PC-9 (cell line): ENCODE data around the gene ELN. TPM values are rescaled to one million over a fixed set of nuclear protein-coding genes. Genes with fewer than 3 reads are reported as not detected.
"Not testable (repeated sequence)": the region's sequence is repeated elsewhere in the genome, so short reads cannot be mapped to it uniquely, and the experiment has no call there.

Experiments
- Bru-seq: library from RNA; stranded (reverse); fragments of 400-500 nt; gene quantifications from one replicate; lab custom pipeline; 2021; lab: Mats Ljungman, UMichigan
- BruChase-seq, 2 experiments: library from RNA; stranded (reverse); fragments of 400-500 nt; gene quantifications; one replicate each; lab custom pipeline; 2021; lab: Mats Ljungman, UMichigan
- BruUV-seq: library from RNA; stranded (reverse); fragments of 400-500 nt; replicated peaks from 2 replicates; lab custom pipeline; 2021; lab: Mats Ljungman, UMichigan
- CTCF ChIA-PET: fragments of 300-600 bp; sonication (Branson Sonifier 250); formaldehyde crosslinking; loops from one replicate; lab custom pipeline; 2022; ENCODE audit warnings: antibody characterized with exemption; lab: Charles Lee
- POLR2A ChIA-PET: fragments of 300-600 bp; sonication (Branson Sonifier 250); formaldehyde crosslinking; loops from one replicate; lab custom pipeline; 2022; ENCODE audit warnings: antibody characterized with exemption; ENCODE audit not compliant: unreplicated experiment; lab: Charles Lee
- DNase-seq, 2 experiments: peaks; one replicate each; pipeline versions ENCODE4 v3.0.0 to v3.0.0-alpha.2; 2015 to 2022; ENCODE audit warnings: mixed read lengths in 1 of 2
- H2AFZ ChIP-seq: fragments of 200-600 bp; sonication (generic); 2 replicates; pipeline ENCODE4 v1.8.1; 2017; ENCODE audit warnings: antibody characterized with exemption
- H3F3A ChIP-seq: fragments of 200-600 bp; sonication (generic); 2 replicates; pipeline ENCODE4 v1.8.1; 2017; ENCODE audit warnings: antibody characterized with exemption, mild to moderate bottlenecking, low read depth; ENCODE audit not compliant: insufficient read depth
- H3K27ac ChIP-seq: fragments of 200-600 bp; sonication (generic); 2 replicates; pipeline ENCODE4 v1.6.1; 2016; ENCODE audit warnings: mixed run types
- H3K27me3 ChIP-seq: fragments of 200-600 bp; sonication (generic); 2 replicates; pipeline ENCODE4 v1.6.1; 2016; ENCODE audit warnings: low read depth, mixed run types; ENCODE audit not compliant: insufficient read depth
- H3K36me3 ChIP-seq: fragments of 200-600 bp; sonication (generic); 2 replicates; pipeline ENCODE4 v1.6.1; 2016; ENCODE audit warnings: low read depth, mixed run types
- H3K4me1 ChIP-seq: fragments of 200-600 bp; sonication (generic); replicated peaks from 2 replicates; pipeline ENCODE4 v1.6.1; 2016; ENCODE audit warnings: mixed run types; ENCODE audit not compliant: insufficient read depth
- H3K4me2 ChIP-seq: fragments of 200-600 bp; sonication (generic); 2 replicates; pipeline ENCODE4 v1.6.1; 2017; ENCODE audit warnings: mixed run types
- H3K4me3 ChIP-seq: fragments of 200-600 bp; sonication (generic); 2 replicates; pipeline ENCODE4 v1.6.1; 2016; ENCODE audit warnings: mixed run types
- H3K79me2 ChIP-seq: fragments of 200-600 bp; sonication (generic); 2 replicates; pipeline ENCODE4 v1.6.1; 2017; ENCODE audit warnings: low read depth, mixed run types
- H3K9me2 ChIP-seq: fragments of 200-600 bp; sonication (generic); 2 replicates; pipeline ENCODE4 v1.8.1; 2017; ENCODE audit warnings: mild to moderate bottlenecking; ENCODE audit not compliant: insufficient read depth
- H3K9me3 ChIP-seq: fragments of 200-600 bp; sonication (generic); 2 replicates; pipeline ENCODE4 v1.8.1; 2016; ENCODE audit warnings: low read depth; ENCODE audit not compliant: insufficient read depth
- H4K20me1 ChIP-seq: fragments of 200-600 bp; sonication (generic); 2 replicates; pipeline ENCODE4 v1.8.1; 2017; ENCODE audit not compliant: insufficient read depth
- EZH2 ChIP-seq: fragments of 200-600 bp; sonication (generic); IDR thresholded peaks from 2 replicates; pipeline ENCODE4 v1.8.0; 2017; ENCODE audit warnings: antibody characterized with exemption, low read depth
- intact Hi-C: fragments of 100-400 bp; cut with micrococcal nuclease; formaldehyde crosslinking; loops from one replicate; pipeline ENCODE4 v1.10.0; 2022; ENCODE audit not compliant: unreplicated experiment
- long read RNA-seq: library from polyadenylated mRNA; stranded (forward); transcript quantifications from one replicate; pipeline ENCODE4 v2.0.0, GENCODE V29; 2022
- total RNA-seq: library from RNA; stranded (reverse); gene quantifications from 2 replicates; pipeline ENCODE4 v1.2.3, GENCODE V29; 2021
- TF ChIP-seq, protein P1 (sequence below): fragments of 200-600 bp; sonication (generic); conservative IDR thresholded peaks from 2 replicates; pipeline ENCODE4 v1.6.1; 2017; ENCODE audit warnings: mixed run types, antibody characterized with exemption, mild to moderate bottlenecking, moderate library complexity

Gene ELN
- 0.11 TPM in 1 of 2 replicates, not detected in the other for total RNA-seq
- percentile 5 among the genes with signal in this experiment for Bru-seq, nascent RNA
- not detected for BruChase-seq, experiment 1, labeled RNA remaining after a 2-hour chase
- BruChase-seq, experiment 2, labeled RNA remaining after a 6-hour chase, result percentile 4 among the genes with signal in this experiment
- long read RNA-seq, partial matches to known transcripts, result 0 of 3 reads
- long read RNA-seq, other reads (novel, unspliced or antisense), result 3 of 3 reads

DNA sequence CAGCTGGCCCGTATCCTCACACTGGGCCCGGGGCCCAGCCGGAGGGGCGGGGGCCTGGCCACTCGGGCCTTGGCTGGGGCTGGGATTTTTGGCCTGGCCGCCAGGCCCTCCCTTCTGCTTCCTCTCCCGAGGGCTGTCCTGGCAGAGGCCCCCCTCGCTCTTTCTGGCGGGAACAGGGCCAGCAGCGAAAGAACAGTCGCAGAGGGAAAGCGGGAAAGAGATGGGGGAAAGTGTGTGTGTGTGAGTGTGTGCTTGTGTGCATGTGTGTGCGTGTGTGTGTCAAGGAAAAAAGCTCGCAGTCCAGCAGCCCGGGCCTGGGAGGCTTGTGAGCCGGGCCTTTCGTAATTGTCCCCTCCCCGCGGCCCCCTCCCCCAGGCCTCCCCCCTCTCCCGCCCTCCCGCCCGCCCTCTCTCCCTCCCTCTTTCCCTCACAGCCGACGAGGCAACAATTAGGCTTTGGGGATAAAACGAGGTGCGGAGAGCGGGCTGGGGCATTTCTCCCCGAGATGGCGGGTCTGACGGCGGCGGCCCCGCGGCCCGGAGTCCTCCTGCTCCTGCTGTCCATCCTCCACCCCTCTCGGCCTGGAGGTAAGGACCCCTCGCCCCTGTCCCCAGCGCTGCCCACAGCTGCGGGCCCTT, at the start of gene ELN:
ELN (plus strand) TSS at position 491 of the 638 bp plus-strand sequence; CDS start at position 506, 15 bp downstream.
- POLR2A ChIA-PET, result no interaction called here

DNA sequence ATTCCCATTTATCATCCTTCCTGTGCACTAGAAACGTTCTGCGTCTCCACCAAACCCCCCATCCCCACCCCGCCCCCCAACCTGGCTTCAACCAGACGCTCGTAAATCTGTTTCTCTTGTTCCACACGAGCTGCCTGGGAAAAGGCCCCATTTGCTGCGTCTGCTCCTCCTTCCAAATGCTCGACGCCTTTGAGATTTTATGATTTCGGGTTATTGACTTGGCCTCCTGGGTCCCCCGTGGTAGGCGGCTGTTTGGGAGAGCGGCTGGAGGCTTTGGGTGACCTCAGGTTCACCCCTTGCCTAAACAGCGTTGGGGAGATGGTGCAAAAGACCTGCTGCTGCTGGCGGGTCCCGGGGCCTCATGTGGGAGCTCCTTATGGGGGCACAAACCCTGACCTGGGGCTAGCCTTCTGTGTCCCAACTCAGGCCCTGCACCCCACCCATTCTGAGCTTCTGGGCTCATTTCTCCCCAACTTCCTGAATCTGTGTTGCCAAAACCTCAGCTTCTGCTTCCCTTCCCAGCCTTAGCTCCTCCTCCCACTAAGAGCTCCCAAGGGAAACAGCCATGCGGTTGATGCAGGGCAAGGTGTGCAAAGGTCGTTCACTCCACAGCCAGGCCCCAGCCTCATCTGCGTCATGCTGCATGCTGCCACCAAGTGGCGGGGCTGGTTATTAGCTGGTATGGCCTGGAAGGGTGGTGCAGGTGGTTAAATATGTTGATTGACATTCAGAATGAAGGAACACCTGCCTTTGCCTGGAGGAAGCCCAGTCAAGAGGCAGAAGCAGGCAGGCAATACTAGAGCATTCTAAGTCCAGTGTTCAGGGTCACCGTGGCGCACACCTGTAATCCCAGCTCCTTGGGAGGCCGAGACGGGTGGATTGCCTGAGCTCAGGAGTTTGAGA, 49.1 kb upstream of the ELN start:
- TF ChIP-seq EZH2, result no peak
- TF ChIP-seq, protein P1, sequence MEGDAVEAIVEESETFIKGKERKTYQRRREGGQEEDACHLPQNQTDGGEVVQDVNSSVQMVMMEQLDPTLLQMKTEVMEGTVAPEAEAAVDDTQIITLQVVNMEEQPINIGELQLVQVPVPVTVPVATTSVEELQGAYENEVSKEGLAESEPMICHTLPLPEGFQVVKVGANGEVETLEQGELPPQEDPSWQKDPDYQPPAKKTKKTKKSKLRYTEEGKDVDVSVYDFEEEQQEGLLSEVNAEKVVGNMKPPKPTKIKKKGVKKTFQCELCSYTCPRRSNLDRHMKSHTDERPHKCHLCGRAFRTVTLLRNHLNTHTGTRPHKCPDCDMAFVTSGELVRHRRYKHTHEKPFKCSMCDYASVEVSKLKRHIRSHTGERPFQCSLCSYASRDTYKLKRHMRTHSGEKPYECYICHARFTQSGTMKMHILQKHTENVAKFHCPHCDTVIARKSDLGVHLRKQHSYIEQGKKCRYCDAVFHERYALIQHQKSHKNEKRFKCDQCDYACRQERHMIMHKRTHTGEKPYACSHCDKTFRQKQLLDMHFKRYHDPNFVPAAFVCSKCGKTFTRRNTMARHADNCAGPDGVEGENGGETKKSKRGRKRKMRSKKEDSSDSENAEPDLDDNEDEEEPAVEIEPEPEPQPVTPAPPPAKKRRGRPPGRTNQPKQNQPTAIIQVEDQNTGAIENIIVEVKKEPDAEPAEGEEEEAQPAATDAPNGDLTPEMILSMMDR, result peak; percentile 74
- Histone ChIP-seq H3K27ac (peak overlapping the region; percentile 33; the same call in 1 of the 2 replicates), H3K9me2 (no peaks in the 10 kb centered on the region), H3K4me2 (peak overlapping the region; percentile 32), H3F3A (no peaks in the 10 kb centered on the region), H3K27me3 (no peaks in the 10 kb centered on the region), H4K20me1 (no peaks in the 10 kb centered on the region), H2AFZ (no peak overlapping the region), H3K4me3 (no peak overlapping the region), H3K4me1 (peaks cover 11% of the 10 kb centered on the region), H3K9me3 (no peaks in the 10 kb centered on the region), H3K79me2 (no peaks in the 10 kb centered on the region), H3K36me3 (no peaks in the 10 kb centered on the region)
- CTCF ChIA-PET, result interaction anchor here (0.5 to 1.3 kb wide), 13 partner anchors 17 to 392 kb away, joined by 3 to 11 read pairs (median 4); no protein-coding TSS in a partner anchor
- peak; percentile 90 to 91 for DNase-seq
- intact Hi-C loops, result loop anchor here (1.0 to 10.0 kb wide), 3 partner anchors 43 to 244 kb away; partner anchors contain the start of gene ABHD11
- BruUV-seq, result no TSS peak
- POLR2A ChIA-PET, result interaction anchor here (0.6 to 0.7 kb wide), 5 partner anchors 236 to 1643 kb away, joined by 3 to 8 read pairs (median 4); no protein-coding TSS in a partner anchor

More for the DNA sequence above, at the start of gene ELN:
- H3K4me3 ChIP-seq, result no peak within 1 kb of the TSS
- CTCF ChIA-PET, result interaction anchor here (0.5 kb wide), 1 partner anchor 25 kb away, joined by 3 read pairs; no protein-coding TSS in a partner anchor
- no peaks in the 10 kb centered on the region for H3K36me3 ChIP-seq
- no peak within 1 kb of the TSS for H3K4me2 ChIP-seq
- BruUV-seq, result no TSS peak
- H3K27me3 ChIP-seq, result peaks cover 12% of the 10 kb centered on the region; the same call in 1 of the 2 replicates
- no peaks in the 10 kb centered on the region for H4K20me1 ChIP-seq
- intact Hi-C loops, result no loop called here
- TF ChIP-seq, protein P1, result no peak
- TF ChIP-seq EZH2, result no peak
- no peak within 1 kb of the TSS for H3K27ac ChIP-seq
- H3K4me1 ChIP-seq, result peaks cover 9% of the 10 kb centered on the region
- DNase-seq, result no peak
- H3K9me2 ChIP-seq, result no peaks in the 10 kb centered on the region
- no peak within 1 kb of the TSS for H2AFZ ChIP-seq
- H3K79me2 ChIP-seq, result no peaks in the 10 kb centered on the region
- no peaks in the 10 kb centered on the region for H3K9me3 ChIP-seq
- peaks cover 5% of the 10 kb centered on the region; the same call in 1 of the 2 replicates for H3F3A ChIP-seq

DNA sequence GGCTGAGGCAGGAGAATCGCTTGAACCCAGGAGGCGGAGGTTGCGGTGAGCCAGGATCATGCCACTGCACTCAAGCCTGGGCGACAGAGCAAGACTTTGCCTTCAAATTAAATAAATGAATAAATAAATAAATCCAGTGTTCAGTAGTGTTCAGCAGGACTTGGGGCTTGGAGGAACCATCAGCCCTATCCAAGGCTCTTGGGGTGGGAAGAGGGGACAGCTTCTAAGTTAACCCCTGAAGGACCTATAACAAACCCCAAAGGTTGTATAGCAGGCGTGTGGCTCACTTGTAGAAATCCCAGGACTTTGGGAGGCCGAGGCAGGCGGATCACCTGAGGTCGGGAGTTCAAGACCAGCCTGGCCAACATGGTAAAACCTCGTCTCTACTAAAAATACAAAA, 48.3 kb upstream of the ELN start:
- H3K4me2 ChIP-seq, H3K27me3 ChIP-seq, H2AFZ ChIP-seq, H3K36me3 ChIP-seq, BruUV-seq, H3K79me2 ChIP-seq, H3F3A ChIP-seq, H3K9me3 ChIP-seq, DNase-seq, H3K9me2 ChIP-seq, H4K20me1 ChIP-seq, H3K27ac ChIP-seq, H3K4me3 ChIP-seq: not testable (repeated sequence)
- intact Hi-C loops, result loop anchor here (1.0 to 10.0 kb wide), 3 partner anchors 43 to 245 kb away; partner anchors contain the start of gene ABHD11
- CTCF ChIA-PET, result interaction anchor here (0.5 to 1.3 kb wide), 10 partner anchors 16 to 391 kb away, joined by 3 to 11 read pairs (median 4); no protein-coding TSS in a partner anchor
- POLR2A ChIA-PET, result interaction anchor here (0.6 to 0.7 kb wide), 3 partner anchors 237 to 448 kb away, joined by 4 to 8 read pairs (median 5); no protein-coding TSS in a partner anchor
- peaks cover 11% of the 10 kb centered on the region for H3K4me1 ChIP-seq
